Epithelial cell of esophagus (primary cell): ENCODE measurements around the gene GNB1L.

Experiments
- DNase-seq: peaks from one replicate; pipeline ENCODE4 v3.0.0; 2010; ENCODE audit warnings: low read depth
- H3K4me3 ChIP-seq: 2 replicates; pipeline ENCODE4 v1.5.1; 2011; ENCODE audit warnings: mild to moderate bottlenecking, low read length, control low read depth
- CTCF ChIP-seq: IDR thresholded peaks from 2 replicates; pipeline ENCODE4 v1.5.1; 2011; ENCODE audit warnings: low read depth, mild to moderate bottlenecking, low read length, control low read depth, inconsistent platforms; ENCODE audit not compliant: insufficient read depth; ENCODE audit errors: missing control alignments

Gene GNB1L

GRCh38 chr22:19900707-19901436 lies 46.2 kb upstream of the GNB1L start:
- H3K4me3 ChIP-seq, result no peak overlapping the region
- no peak for DNase-seq
- TF ChIP-seq CTCF, result no peak

- no peak overlapping the region for H3K4me3 ChIP-seq
- DNase-seq, result no peak
- no peak for TF ChIP-seq CTCF
Measured at GRCh38 chr22:19898831-19899567, 44.3 kb upstream of the GNB1L start.

GRCh38 chr22:19898145-19898544 lies 43.5 kb upstream of the GNB1L start:
- TF ChIP-seq CTCF, result no peak
- no peak for DNase-seq
- H3K4me3 ChIP-seq, result no peak overlapping the region

- no peak for DNase-seq
- no peak overlapping the region for H3K4me3 ChIP-seq
- no peak for TF ChIP-seq CTCF
Measured at GRCh38 chr22:19897726-19898125, 43.1 kb upstream of the GNB1L start.

- no peak overlapping the region for H3K4me3 ChIP-seq
- no peak for DNase-seq
Measured at GRCh38 chr22:19896665-19897355, 42.1 kb upstream of the GNB1L start.

More at GRCh38 chr22:19896665-19897355, 42.1 kb upstream of the GNB1L start:
- no peak for TF ChIP-seq CTCF
